ENCODE measurements around the gene ZMAT1. TPM values are rescaled to one million over a fixed set of nuclear protein-coding genes. Genes with fewer than 3 reads are reported as not detected.
"Not testable (repeated sequence)": the region's sequence is repeated elsewhere in the genome, so short reads cannot be mapped to it uniquely, and the experiment has no call there.

ZMAT1 gene
- 13.4 to 13.6 TPM (median 13.5 TPM) in 3 replicates for total RNA-seq

DNA sequence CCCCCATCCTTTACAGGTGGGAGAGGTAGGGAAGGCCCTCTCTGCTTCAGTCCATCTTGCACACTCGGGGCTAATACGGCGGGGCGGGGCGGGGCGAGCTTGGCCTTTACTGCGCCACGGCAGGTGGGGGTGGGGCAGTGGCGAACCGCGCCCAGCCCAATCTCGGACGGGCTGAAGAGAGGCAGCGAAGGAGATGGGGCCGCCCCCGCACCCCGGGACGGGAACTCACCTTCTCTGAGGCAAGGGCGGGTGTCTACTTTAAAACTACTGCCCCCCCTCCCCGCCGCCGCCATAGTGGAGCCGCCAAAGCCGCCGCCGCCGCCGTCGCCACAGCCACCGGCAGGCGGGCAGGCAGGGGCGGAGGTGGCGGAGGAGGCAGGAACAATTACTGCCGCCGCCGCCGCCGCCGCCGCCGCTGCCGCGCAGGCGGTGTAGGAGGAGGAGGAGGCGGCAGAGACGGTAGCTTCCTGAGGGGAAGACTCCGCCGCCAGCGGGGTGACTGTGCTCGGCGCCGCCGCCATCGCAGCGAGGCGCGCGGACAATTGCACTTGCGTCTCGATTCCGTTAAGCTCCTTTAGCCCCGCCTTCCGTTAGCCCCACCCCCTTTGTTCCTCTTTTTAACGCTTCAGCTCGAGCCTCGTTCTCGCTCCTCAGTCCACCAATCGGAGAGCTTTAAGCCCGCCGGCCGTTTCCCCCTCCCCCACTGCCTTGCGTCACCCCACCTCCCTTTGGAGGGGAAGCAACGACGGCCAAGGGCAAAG is at the start of gene ZMAT1:
Gene ZMAT1, minus strand, starts transcription at position 540 of the 761 bp plus-strand sequence. Its CDS starts 19 bp downstream, at position 521.
- H3K27ac Mint-ChIP-seq: peak within 1 kb of the TSS; percentile 87
- H3K4me1 Mint-ChIP-seq: peaks cover 4% of the 10 kb centered on the region
- H3K9me3 Mint-ChIP-seq: peaks cover 14% of the 10 kb centered on the region
- H3K36me3 Mint-ChIP-seq: no peaks in the 10 kb centered on the region
- H3K4me3 Mint-ChIP-seq: peak within 1 kb of the TSS; percentile 68
- no peaks in the 10 kb centered on the region for H3K27me3 Mint-ChIP-seq (ENCODE audit: low read depth)
- peak; percentile 59 to 78 for DNase-seq (ENCODE audit: low spot score in 2 of 2, unreplicated experiment in 2 of 2)
- TF ChIP-seq, protein P1, sequence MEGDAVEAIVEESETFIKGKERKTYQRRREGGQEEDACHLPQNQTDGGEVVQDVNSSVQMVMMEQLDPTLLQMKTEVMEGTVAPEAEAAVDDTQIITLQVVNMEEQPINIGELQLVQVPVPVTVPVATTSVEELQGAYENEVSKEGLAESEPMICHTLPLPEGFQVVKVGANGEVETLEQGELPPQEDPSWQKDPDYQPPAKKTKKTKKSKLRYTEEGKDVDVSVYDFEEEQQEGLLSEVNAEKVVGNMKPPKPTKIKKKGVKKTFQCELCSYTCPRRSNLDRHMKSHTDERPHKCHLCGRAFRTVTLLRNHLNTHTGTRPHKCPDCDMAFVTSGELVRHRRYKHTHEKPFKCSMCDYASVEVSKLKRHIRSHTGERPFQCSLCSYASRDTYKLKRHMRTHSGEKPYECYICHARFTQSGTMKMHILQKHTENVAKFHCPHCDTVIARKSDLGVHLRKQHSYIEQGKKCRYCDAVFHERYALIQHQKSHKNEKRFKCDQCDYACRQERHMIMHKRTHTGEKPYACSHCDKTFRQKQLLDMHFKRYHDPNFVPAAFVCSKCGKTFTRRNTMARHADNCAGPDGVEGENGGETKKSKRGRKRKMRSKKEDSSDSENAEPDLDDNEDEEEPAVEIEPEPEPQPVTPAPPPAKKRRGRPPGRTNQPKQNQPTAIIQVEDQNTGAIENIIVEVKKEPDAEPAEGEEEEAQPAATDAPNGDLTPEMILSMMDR (IDR thresholded peaks at IDR 0.05; ENCODE audit: unreplicated experiment): no peak

DNA sequence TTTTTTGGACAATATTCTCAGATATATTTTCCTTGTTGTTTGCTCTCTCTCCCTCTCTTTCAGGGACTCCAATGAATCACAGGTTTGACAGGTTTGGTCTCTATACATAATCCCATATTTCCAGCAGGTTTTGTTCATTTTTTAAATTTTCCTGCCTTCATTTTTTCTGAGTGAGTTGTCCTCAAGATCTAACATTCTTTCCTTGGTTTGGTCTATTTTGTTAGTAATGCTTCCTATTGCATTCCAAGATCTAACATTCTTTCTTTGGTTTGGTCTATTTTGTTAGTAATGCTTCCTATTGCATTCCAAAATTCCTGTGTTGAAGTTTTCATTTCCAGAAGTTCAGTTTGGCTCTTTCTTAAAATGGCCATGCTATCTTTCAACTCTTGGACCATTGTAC is 45.3 kb upstream of the ZMAT1 start:
- Mint-ChIP-seq H3K4me1 (no peaks in the 10 kb centered on the region), H3K27ac (no peak overlapping the region), H3K36me3 (no peaks in the 10 kb centered on the region), H3K27me3 (ENCODE audit: low read depth) (no peaks in the 10 kb centered on the region), H3K4me3 (no peak overlapping the region), H3K9me3 (peaks cover 62% of the 10 kb centered on the region)
- DNase-seq (ENCODE audit: low spot score in 2 of 2, unreplicated experiment in 2 of 2): no peak
- TF ChIP-seq, protein P1 (IDR thresholded peaks at IDR 0.05; ENCODE audit: unreplicated experiment): no peak

DNA sequence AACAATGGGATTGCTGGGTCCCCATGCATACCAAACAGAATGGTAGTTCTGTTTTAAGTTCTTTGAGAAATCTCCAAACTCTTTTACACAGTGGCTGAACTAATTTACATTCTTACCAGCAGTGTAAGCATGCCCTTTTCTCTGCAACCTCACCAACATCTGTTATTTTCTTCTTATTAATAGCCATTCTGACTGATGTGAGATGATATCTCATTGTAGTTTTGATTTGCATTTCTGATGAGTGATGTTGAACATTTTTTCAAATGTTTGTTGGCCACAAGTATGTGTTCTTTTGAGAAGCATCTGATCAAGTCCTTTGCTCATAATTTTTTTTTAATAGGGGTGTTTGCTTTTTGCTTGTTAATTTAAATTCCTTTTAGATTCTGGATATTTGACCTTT is 41.2 kb upstream of the ZMAT1 start:
- no peaks in the 10 kb centered on the region for H3K36me3 Mint-ChIP-seq
- TF ChIP-seq, protein P1 (IDR thresholded peaks at IDR 0.05; ENCODE audit: unreplicated experiment): no peak
- no peaks in the 10 kb centered on the region for H3K4me1 Mint-ChIP-seq
- no peaks in the 10 kb centered on the region for H3K27me3 Mint-ChIP-seq (ENCODE audit: low read depth)
- no peak overlapping the region for H3K27ac Mint-ChIP-seq
- no peak for DNase-seq (ENCODE audit: low spot score in 2 of 2, unreplicated experiment in 2 of 2)
- H3K4me3 Mint-ChIP-seq: no peak overlapping the region
- peaks cover 54% of the 10 kb centered on the region for H3K9me3 Mint-ChIP-seq

DNA sequence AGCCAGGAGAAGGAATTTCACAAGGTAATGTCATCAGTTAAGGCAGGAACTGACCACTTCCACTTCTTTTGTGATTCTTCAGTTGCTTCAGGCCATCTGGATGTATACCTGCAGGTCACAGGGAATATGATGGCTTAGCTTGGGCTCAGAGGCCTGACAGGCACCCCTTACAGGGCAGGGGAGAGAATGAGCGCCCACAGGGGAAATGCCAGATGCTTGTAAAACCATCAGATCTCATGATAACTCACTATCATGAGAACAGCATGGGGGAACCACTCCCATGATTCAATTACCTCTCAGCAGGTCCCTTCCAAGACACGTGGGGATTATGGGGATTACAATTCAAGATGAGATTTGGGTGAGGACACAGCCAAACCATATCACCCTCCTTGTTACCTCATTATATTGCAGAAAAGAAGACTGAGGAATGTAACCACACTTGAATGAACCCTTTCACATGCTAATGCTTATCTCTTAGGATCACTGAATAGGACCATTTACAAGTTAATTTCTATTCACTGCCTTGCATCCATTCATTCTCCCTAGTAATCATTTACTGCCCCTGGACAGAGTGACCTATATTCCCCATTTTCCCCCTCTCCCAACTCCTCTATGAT is 33.2 kb upstream of the ZMAT1 start:
- H3K9me3 Mint-ChIP-seq: peaks cover 47% of the 10 kb centered on the region
- DNase-seq (ENCODE audit: low spot score in 2 of 2, unreplicated experiment in 2 of 2); H3K27ac Mint-ChIP-seq; H3K27me3 Mint-ChIP-seq (ENCODE audit: low read depth); H3K36me3 Mint-ChIP-seq; H3K4me3 Mint-ChIP-seq; H3K4me1 Mint-ChIP-seq: not testable (repeated sequence)

DNA sequence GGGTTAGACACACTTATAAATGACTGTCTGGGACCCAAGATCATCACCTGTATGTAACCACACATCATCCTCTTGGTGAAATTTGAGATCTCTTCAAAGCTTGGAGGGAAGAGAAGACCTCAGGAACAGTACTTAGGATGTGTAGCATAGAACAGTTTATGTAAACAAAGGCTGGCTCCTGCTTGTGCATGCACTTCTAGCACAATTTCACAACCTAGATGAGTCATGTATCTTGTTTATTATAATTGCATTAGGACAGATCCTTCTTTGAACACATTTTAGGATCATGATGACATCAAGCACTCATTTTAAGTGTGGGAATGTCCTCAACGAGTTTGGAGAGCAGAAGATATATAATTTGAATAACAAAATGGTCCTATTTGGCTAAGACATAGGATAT is 26.3 kb upstream of the ZMAT1 start:
- Mint-ChIP-seq H3K27me3 (ENCODE audit: low read depth) (no peaks in the 10 kb centered on the region), H3K4me3 (no peak overlapping the region), H3K36me3 (no peaks in the 10 kb centered on the region), H3K9me3 (peaks cover 45% of the 10 kb centered on the region), H3K4me1 (no peaks in the 10 kb centered on the region), H3K27ac (no peak overlapping the region)
- TF ChIP-seq, protein P1 (IDR thresholded peaks at IDR 0.05; ENCODE audit: unreplicated experiment): no peak
- no peak for DNase-seq (ENCODE audit: low spot score in 2 of 2, unreplicated experiment in 2 of 2)

DNA sequence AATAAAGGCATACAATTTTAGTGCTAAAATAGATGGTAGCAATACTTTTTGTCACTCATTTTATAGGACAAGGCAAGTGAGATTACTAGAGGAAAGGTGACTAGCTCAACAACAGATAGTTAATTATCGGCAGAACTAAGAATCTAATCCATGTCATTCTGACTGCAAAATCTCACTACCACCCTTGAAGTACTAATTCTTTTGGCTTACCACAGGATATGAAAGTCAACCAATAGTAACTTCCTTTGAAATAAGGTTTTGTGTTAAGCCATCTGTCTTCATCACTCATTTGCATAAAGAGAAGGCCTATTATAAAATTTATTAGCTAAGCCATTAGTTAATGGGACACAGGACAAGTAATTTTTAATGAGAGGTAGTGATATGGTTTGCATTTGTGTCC is 25.3 kb upstream of the ZMAT1 start:
- no peak for DNase-seq (ENCODE audit: low spot score in 2 of 2, unreplicated experiment in 2 of 2)
- Mint-ChIP-seq H3K4me1 (no peaks in the 10 kb centered on the region), H3K27me3 (ENCODE audit: low read depth) (no peaks in the 10 kb centered on the region), H3K36me3 (no peaks in the 10 kb centered on the region), H3K27ac (no peak overlapping the region), H3K9me3 (peaks cover 49% of the 10 kb centered on the region), H3K4me3 (no peak overlapping the region)
- TF ChIP-seq, protein P1 (IDR thresholded peaks at IDR 0.05; ENCODE audit: unreplicated experiment): no peak

All from mesothelial cell of epicardium (in vitro differentiated cells).